H1 (cell line): ENCODE measurements around the gene CAPG. TPM values are rescaled to one million over a fixed set of nuclear protein-coding genes. Genes with fewer than 3 reads are reported as not detected.

Experiments
- CTCF ChIA-PET: fragments of 300-600 bp; sonication (Branson Sonifier 250); formaldehyde crosslinking; loops from one replicate; lab custom pipeline; 2021; ENCODE audit not compliant: partially characterized antibody; lab: Charles Lee
- POLR2A ChIA-PET: fragments of 300-600 bp; sonication (Branson Sonifier 250); formaldehyde crosslinking; loops from one replicate; lab custom pipeline; 2021; ENCODE audit warnings: inconsistent platforms; ENCODE audit not compliant: partially characterized antibody; lab: Charles Lee
- DNase-seq, 2 experiments: peaks; one replicate each; pipeline versions ENCODE4 v3.0.0 to v3.0.0-alpha.2; 2010 to 2022; ENCODE audit warnings: low spot score in 2 of 2, low read depth in 1 of 2, mixed read lengths in 1 of 2
- FAIRE-seq: peaks from 2 replicates; lab custom pipeline; 2011; peaks lifted over from hg19 to GRCh38; lab: Jason Lieb, UNC
- H2AFZ ChIP-seq: 2 replicates; pipeline ENCODE4 v1.8.1; 2012; ENCODE audit warnings: low read length, inconsistent platforms
- H2AK5ac ChIP-seq: 2 replicates; pipeline ENCODE4 v1.6.1; 2013; ENCODE audit warnings: low read depth, low read length
- H2BK120ac ChIP-seq: replicated peaks from 2 replicates; pipeline ENCODE3; 2013; ENCODE audit warnings: low read depth, low read length, inconsistent platforms
- H2BK12ac ChIP-seq: 2 replicates; pipeline ENCODE4 v1.6.1; 2013; ENCODE audit warnings: low read depth, low read length
- H2BK15ac ChIP-seq: 2 replicates; pipeline ENCODE4 v1.6.1; 2013; ENCODE audit warnings: low read length
- H2BK20ac ChIP-seq: 2 replicates; pipeline ENCODE4 v1.6.1; 2013; ENCODE audit warnings: low read length
- H2BK5ac ChIP-seq: 2 replicates; pipeline ENCODE4 v1.6.1; 2013; ENCODE audit warnings: low read depth, low read length
- H3K14ac ChIP-seq: 2 replicates; pipeline ENCODE4 v1.6.1; 2013; ENCODE audit warnings: inconsistent platforms; ENCODE audit not compliant: insufficient read length
- H3K18ac ChIP-seq: 2 replicates; pipeline ENCODE4 v1.6.1; 2013; ENCODE audit warnings: low read length; ENCODE audit errors: extremely low read depth
- H3K23ac ChIP-seq: 2 replicates; pipeline ENCODE4 v1.6.1; 2013; ENCODE audit warnings: inconsistent platforms; ENCODE audit not compliant: insufficient read length
- H3K23me2 ChIP-seq: 2 replicates; pipeline ENCODE4 v1.6.1; 2013; ENCODE audit warnings: low read depth, low read length
- H3K27ac ChIP-seq: 2 replicates; pipeline ENCODE4 v1.6.1; 2011; ENCODE audit warnings: low read depth, low read length, inconsistent platforms
- H3K27me3 ChIP-seq, 4 experiments: replicated peaks in 1 of 4; 1 replicate in 1 of 4; 2 replicates in 3 of 4; pipeline versions ENCODE4 v1.6.1 to v1.8.1; 2011 to 2013; ENCODE audit warnings: low read length in 3 of 4, mild to moderate bottlenecking in 3 of 4, inconsistent platforms in 2 of 4, mixed read lengths in 2 of 4, moderate library complexity in 1 of 4; ENCODE audit not compliant: control insufficient read depth in 3 of 4, insufficient read depth in 3 of 4; ENCODE audit errors: extremely low read depth in 1 of 4
- H3K36me3 ChIP-seq, 4 experiments: 2 replicates each; pipeline versions ENCODE4 v1.6.1 to v1.8.1; 2011 to 2013; ENCODE audit warnings: mild to moderate bottlenecking in 4 of 4, low read length in 3 of 4, moderate library complexity in 2 of 4, control low read depth in 1 of 4, inconsistent platforms in 1 of 4; ENCODE audit not compliant: insufficient read depth in 4 of 4, control insufficient read depth in 2 of 4
- H3K4ac ChIP-seq: replicated peaks from 2 replicates; pipeline ENCODE3; 2013; ENCODE audit warnings: low read length, low read depth, mixed read lengths, inconsistent platforms; ENCODE audit not compliant: insufficient read length
- H3K4me1 ChIP-seq, 4 experiments: replicated peaks in 1 of 4; 1 replicate in 1 of 4; 2 replicates in 3 of 4; pipeline versions ENCODE4 v1.6.1 to v1.8.1; 2011 to 2013; ENCODE audit warnings: low read length in 3 of 4, inconsistent platforms in 2 of 4, mixed read lengths in 1 of 4; ENCODE audit not compliant: insufficient read depth in 4 of 4, control insufficient read depth in 3 of 4
- H3K4me2 ChIP-seq, 2 experiments: 2 replicates each; pipeline versions ENCODE4 v1.6.1 to v1.8.1; 2011 to 2013; ENCODE audit warnings: low read depth in 2 of 2, low read length in 2 of 2, control low read depth in 1 of 2, inconsistent platforms in 1 of 2, mild to moderate bottlenecking in 1 of 2; ENCODE audit not compliant: insufficient read depth in 1 of 2
- H3K4me3 ChIP-seq, 4 experiments: fragments of 200-600, 300-600 bp in 1 of 4; sonication (generic), shearing (Covaris generic), sonication (Bioruptor Twin) in 1 of 4; 2 replicates each; pipeline versions ENCODE4 v1.5.1 to v1.8.1; 2011 to 2016; ENCODE audit warnings: low read length in 4 of 4, low read depth in 3 of 4, control low read depth in 2 of 4, inconsistent platforms in 2 of 4, mild to moderate bottlenecking in 2 of 4, mixed read lengths in 1 of 4, moderate library complexity in 1 of 4; ENCODE audit not compliant: insufficient read depth in 2 of 4; ENCODE audit errors: extremely low read depth in 1 of 4
- H3K56ac ChIP-seq: replicated peaks from 2 replicates; pipeline ENCODE3; 2013; ENCODE audit warnings: low read depth, mild to moderate bottlenecking, mixed read lengths, low read length, inconsistent platforms; ENCODE audit not compliant: insufficient read length
- H3K79me1 ChIP-seq: 2 replicates; pipeline ENCODE4 v1.6.1; 2013; ENCODE audit warnings: low read depth, low read length, control low read depth
- H3K79me2 ChIP-seq, 2 experiments: 2 replicates each; pipeline versions ENCODE4 v1.6.1 to v1.8.1; 2012 to 2013; ENCODE audit warnings: low read length in 2 of 2, mild to moderate bottlenecking in 2 of 2, inconsistent platforms in 1 of 2; ENCODE audit not compliant: insufficient read depth in 2 of 2, control insufficient read depth in 1 of 2
- H3K9ac ChIP-seq, 4 experiments: replicated peaks in 1 of 4; 1 replicate in 1 of 4; 2 replicates in 3 of 4; pipeline versions ENCODE4 v1.6.1 to v1.8.1; 2011 to 2013; ENCODE audit warnings: low read depth in 3 of 4, low read length in 3 of 4, control low read depth in 2 of 4, mild to moderate bottlenecking in 2 of 4, moderate library complexity in 2 of 4, inconsistent platforms in 1 of 4; ENCODE audit errors: extremely low read depth in 1 of 4
- H3K9me3 ChIP-seq, 2 experiments: 2 replicates each; pipeline versions ENCODE4 v1.6.1 to v1.8.1; 2012 to 2013; ENCODE audit warnings: mild to moderate bottlenecking in 2 of 2, moderate library complexity in 2 of 2, control low read depth in 1 of 2, inconsistent platforms in 1 of 2, low read depth in 1 of 2, low read length in 1 of 2, mixed read lengths in 1 of 2; ENCODE audit not compliant: insufficient read depth in 2 of 2
- H4K20me1 ChIP-seq, 2 experiments: replicated peaks in 1 of 2; 2 replicates each; pipeline versions ENCODE3 to v1.8.1; 2011 to 2013; ENCODE audit warnings: inconsistent platforms in 2 of 2, low read length in 2 of 2, mild to moderate bottlenecking in 1 of 2; ENCODE audit not compliant: insufficient read depth in 2 of 2, control insufficient read depth in 1 of 2
- H4K5ac ChIP-seq: 2 replicates; pipeline ENCODE4 v1.6.1; 2013; ENCODE audit warnings: low read length, low read depth, mixed read lengths, inconsistent platforms; ENCODE audit not compliant: insufficient read length
- H4K8ac ChIP-seq: 2 replicates; pipeline ENCODE4 v1.8.0; 2013; ENCODE audit warnings: mild to moderate bottlenecking, moderate library complexity, low read length, inconsistent platforms; ENCODE audit not compliant: insufficient read depth; ENCODE audit errors: extremely low read depth
- H4K91ac ChIP-seq: replicated peaks from 2 replicates; pipeline ENCODE3; 2013; ENCODE audit warnings: low read length, mixed read lengths, inconsistent platforms; ENCODE audit not compliant: insufficient read length
- CHD2 ChIP-seq: IDR thresholded peaks from 2 replicates; pipeline ENCODE4 v1.6.1; 2012; ENCODE audit warnings: low read length, improper control_type of control experiment
- EGR1 ChIP-seq: IDR thresholded peaks from 2 replicates; pipeline ENCODE4 v1.6.1; 2011; ENCODE audit warnings: low read depth, low read length, borderline replicate concordance
- FOSL1 ChIP-seq: IDR thresholded peaks from 2 replicates; pipeline ENCODE4 v1.6.1; 2011; ENCODE audit warnings: mild to moderate bottlenecking, low read depth, low read length, moderate library complexity; ENCODE audit not compliant: insufficient read depth
- GTF2F1 ChIP-seq: IDR thresholded peaks from 2 replicates; pipeline ENCODE4 v1.6.1; 2012; ENCODE audit warnings: low read depth, low read length, improper control_type of control experiment, borderline replicate concordance
- KDM4A ChIP-seq: IDR thresholded peaks from one replicate; pipeline ENCODE4 v1.7.1; 2012; ENCODE audit warnings: low read depth, mild to moderate bottlenecking, moderate library complexity, low read length, inconsistent platforms; ENCODE audit not compliant: severe bottlenecking
- MAFK ChIP-seq: IDR thresholded peaks from 2 replicates; pipeline ENCODE4 v1.6.1; 2012; ENCODE audit warnings: low read depth, mild to moderate bottlenecking, improper control_type of control experiment, low read length
- NRF1 ChIP-seq: IDR thresholded peaks from 2 replicates; pipeline ENCODE4 v1.6.1; 2011; ENCODE audit warnings: mild to moderate bottlenecking, low read depth, low read length, improper control_type of control experiment
- RAD21 ChIP-seq, 2 experiments: IDR thresholded peaks in 1 of 2; conservative IDR thresholded peaks in 1 of 2; 2 replicates each; pipeline ENCODE4 v1.6.1; 2011; ENCODE audit warnings: low read depth in 2 of 2, low read length in 2 of 2, improper control_type of control experiment in 1 of 2, inconsistent platforms in 1 of 2, mild to moderate bottlenecking in 1 of 2, moderate library complexity in 1 of 2
- SIN3A ChIP-seq, 2 experiments: IDR thresholded peaks in 1 of 2; conservative IDR thresholded peaks in 1 of 2; 2 replicates each; pipeline ENCODE4 v1.6.1; 2011 to 2012; ENCODE audit warnings: low read length in 2 of 2, improper control_type of control experiment in 1 of 2, low read depth in 1 of 2, mild to moderate bottlenecking in 1 of 2
- SUZ12 ChIP-seq: fragments of 200-600 bp; sonication (generic); IDR thresholded peaks from 2 replicates; pipeline ENCODE4 v1.6.1; 2012; ENCODE audit warnings: mild to moderate bottlenecking, inconsistent platforms, low read length, moderate library complexity, mixed read lengths
- WGBS, 2 experiments: shearing (Covaris generic) in 1 of 2; methylation state at CpG; one replicate each; pipeline versions ENCODE4 v1.1.6 to v1.1.7; 2013 to 2015; ENCODE audit warnings: low lambda C conversion rate in 2 of 2, mixed read lengths in 2 of 2, inconsistent platforms in 1 of 2, low coverage in 1 of 2, missing lambda C conversion rate in 1 of 2; ENCODE audit not compliant: insufficient replicate concordance in 2 of 2, insufficient coverage in 1 of 2, insufficient read length in 1 of 2; ENCODE audit errors: extremely low coverage in 1 of 2, missing lambda C conversion rate in 1 of 2; 5-methylcytosine and 5-hydroxymethylcytosine counted together
- polyA plus RNA-seq, 7 experiments: library from polyadenylated mRNA; depleted of rRNA in 3 of 7; stranded (reverse) in 5 of 7; unstranded in 2 of 7; fragments of >200 nt in 5 of 7; fragments of 200-250 nt in 2 of 7; gene quantifications; 1 replicate in 5 of 7; 2 replicates in 1 of 7; 4 replicates in 1 of 7; pipeline versions ENCODE4 v1.2.1 to v1.2.3, GENCODE V29; 2011 to 2013; ENCODE audit warnings: missing spikeins in 2 of 7, mixed read lengths in 2 of 7
- total RNA-seq: library from RNA; stranded (reverse); fragmentation: NEBNext Ultra II Directional; extraction: Animal tissue kit (Norgen Biotek cat#: 25700); gene quantifications from 2 replicates; pipeline ENCODE4 v1.2.1, GENCODE V29; 2021

CAPG gene
- total and polyA plus RNA-seq, 2 of the 8 experiments (the other 6 are each of a cell fraction or from before 2014, with no cell fraction given), result 80.5 to 89.0 TPM

GRCh38 chr2:85413592-85414420 lies 3.6 kb upstream of the CAPG start:
- H3K56ac ChIP-seq, result peak overlapping the region; percentile 9
- H2BK120ac ChIP-seq, result peak overlapping the region; percentile 69
- peak overlapping the region; percentile 83 for H4K91ac ChIP-seq
- H4K20me1 ChIP-seq, result no peaks in the 10 kb centered on the region
- peaks cover 8% of the 10 kb centered on the region; the same call in 1 of the 2 replicates for H3K23me2 ChIP-seq
- no peaks in the 10 kb centered on the region for H3K36me3 ChIP-seq
- H3K9me3 ChIP-seq, result no peaks in the 10 kb centered on the region
- H3K14ac ChIP-seq, result no peak overlapping the region
- H3K4me1 ChIP-seq, result peaks cover 5 to 24% (median 18%) of the 10 kb centered on the region in 4 experiments
- H4K5ac ChIP-seq, result peak overlapping the region; percentile 53
- no peaks in the 10 kb centered on the region for H3K79me2 ChIP-seq
- DNase-seq (peak in 1 of 2 experiments; percentile 71), FAIRE-seq (no peak)
- peak overlapping the region; percentile 96 for H2BK12ac ChIP-seq
- peak overlapping the region; percentile 67 to 86 for H3K4me2 ChIP-seq
- H3K4ac ChIP-seq, result no peak overlapping the region
- H2BK20ac ChIP-seq, result 0 out of 2 replicates have a peak overlapping the region, but pooled peaks have one; percentile 48
- H2AFZ ChIP-seq, result peak overlapping the region; percentile 77; the same call in 1 of the 2 replicates
- H2AK5ac ChIP-seq, result no peak overlapping the region
- CTCF ChIA-PET, result interaction anchor here (0.6 to 1.8 kb wide), 14 partner anchors 10 to 189 kb away, joined by 3 to 11 read pairs (median 4); partner anchors contain the start of genes MAT2A and TMEM150A
- H3K27me3 ChIP-seq, result peaks cover 0 to 3% (median 1%) of the 10 kb centered on the region in 4 experiments; a peak in 1 of 7 replicates
- peak overlapping the region; percentile 1 to 76 (median 46) for H3K9ac ChIP-seq
- peak overlapping the region; percentile 71 for H3K18ac ChIP-seq
- H2BK15ac ChIP-seq, result peak overlapping the region; percentile 61; the same call in 1 of the 2 replicates
- 7% methylated on average over 24 of the region's 44 CpGs; no CpG with 5 or more reads in 1 of the 2 experiments for WGBS, 2 experiments
- H2BK5ac ChIP-seq, result peak overlapping the region; percentile 35; the same call in 1 of the 2 replicates
- no peak overlapping the region for H3K27ac ChIP-seq
- H3K79me1 ChIP-seq, result peaks cover 5% of the 10 kb centered on the region
- H3K23ac ChIP-seq, result peak overlapping the region; percentile 71
- POLR2A ChIA-PET, result interaction anchor here (0.6 to 55.3 kb wide), 15 partner anchors 8 to 202 kb away, joined by 3 to 1889 read pairs (median 4); partner anchors contain the start of genes ELMOD3, GGCX, MAT2A and RETSAT
- peak overlapping the region; percentile 95; the same call in 1 of the 2 replicates for H4K8ac ChIP-seq
- peak overlapping the region; percentile 72 to 85 (median 74) for H3K4me3 ChIP-seq
- TF ChIP-seq EGR1 (no peak), SUZ12 (no peak), CHD2 (no peak), SIN3A (conservative IDR thresholded peaks at IDR 0.05 in 1 of 2, IDR thresholded peaks at IDR 0.05 in 1 of 2; ENCODE audit: low read depth in 1 of 2, low read length in 2 of 2) (no peak), KDM4A (peak; percentile 57), GTF2F1 (no peak), RAD21 (IDR thresholded peaks at IDR 0.05 in 1 of 2, conservative IDR thresholded peaks at IDR 0.05 in 1 of 2; ENCODE audit: low read depth in 2 of 2, low read length in 2 of 2) (no peak), FOSL1 (no peak), MAFK (no peak), NRF1 (no peak)
